Skeletal muscle tissue (tissue), 4 donors: ENCODE measurements around the gene COLGALT1. TPM values are rescaled to one million over a fixed set of nuclear protein-coding genes. Genes with fewer than 3 reads are reported as not detected.
"Not testable (repeated sequence)": the region's sequence is repeated elsewhere in the genome, so short reads cannot be mapped to it uniquely, and the experiment has no call there.

ENCODE experiments used
- H3K27ac ChIP-seq: one replicate; pipeline ENCODE4 v1.7.0; 2013; ENCODE audit warnings: mild to moderate bottlenecking, low read depth, low read length, inconsistent platforms
- H3K27me3 ChIP-seq, 3 donors: one replicate each; pipeline ENCODE4 v1.7.0; 2013; ENCODE audit warnings: low read length in 3 of 3; ENCODE audit not compliant: control insufficient read depth in 3 of 3, insufficient read depth in 3 of 3
- H3K36me3 ChIP-seq, 3 donors: one replicate each; pipeline ENCODE4 v1.7.0; 2013; ENCODE audit warnings: low read length in 3 of 3; ENCODE audit not compliant: control insufficient read depth in 3 of 3, insufficient read depth in 3 of 3
- H3K4me1 ChIP-seq, 3 donors: one replicate each; pipeline ENCODE4 v1.7.0; 2013; ENCODE audit warnings: low read length in 3 of 3, mild to moderate bottlenecking in 3 of 3; ENCODE audit not compliant: control insufficient read depth in 3 of 3, insufficient read depth in 3 of 3
- H3K4me3 ChIP-seq, 3 donors: one replicate each; pipeline ENCODE4 v1.7.0; 2013; ENCODE audit warnings: low read length in 3 of 3
- H3K9ac ChIP-seq, 3 donors: one replicate each; pipeline ENCODE4 v1.7.0; 2013; ENCODE audit warnings: low read length in 3 of 3, mild to moderate bottlenecking in 3 of 3, moderate library complexity in 2 of 3, low read depth in 1 of 3
- H3K9me3 ChIP-seq, 3 donors: one replicate each; pipeline ENCODE4 v1.7.0; 2013; ENCODE audit warnings: low read length in 3 of 3; ENCODE audit not compliant: control insufficient read depth in 3 of 3
- total RNA-seq: library from RNA; depleted of rRNA; stranded (reverse); fragments of >200 nt; gene quantifications from one replicate; pipeline ENCODE4 v1.2.3, GENCODE V29; 2014
- donor health status: Osteomylitis.

Gene COLGALT1
- total RNA-seq = 38.1 TPM

DNA sequence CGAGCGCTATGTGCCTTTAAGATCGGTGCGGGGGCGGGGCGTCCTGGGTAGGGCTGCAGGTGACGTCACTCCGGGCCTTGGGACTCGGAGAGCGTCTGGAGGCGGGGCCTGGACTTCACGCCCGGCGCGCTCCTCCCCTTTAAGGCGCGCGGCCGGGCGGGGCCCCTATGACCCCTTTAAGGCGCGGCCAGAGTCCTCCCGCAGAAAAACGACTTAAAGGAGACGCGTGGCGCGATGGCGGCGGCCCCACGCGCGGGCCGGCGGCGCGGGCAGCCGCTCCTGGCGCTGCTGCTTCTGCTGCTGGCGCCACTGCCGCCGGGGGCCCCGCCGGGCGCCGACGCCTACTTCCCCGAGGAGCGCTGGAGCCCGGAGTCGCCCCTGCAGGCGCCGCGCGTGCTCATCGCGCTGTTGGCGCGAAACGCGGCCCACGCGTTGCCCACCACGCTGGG, at the start of gene COLGALT1:
Gene COLGALT1, plus strand, starts transcription at position 170 of the 449 bp plus-strand sequence. Its CDS starts 65 bp downstream, at position 235.
- H3K36me3 ChIP-seq = peaks cover 12 to 15% (median 14%) of the 10 kb centered on the region in 3 donors
- H3K27me3 ChIP-seq = no peaks in the 10 kb centered on the region
- peak within 1 kb of the TSS; percentile 77 for H3K27ac ChIP-seq
- peaks cover 27 to 34% (median 28%) of the 10 kb centered on the region in 3 donors for H3K4me1 ChIP-seq
- H3K9me3 ChIP-seq = no peaks in the 10 kb centered on the region
- H3K9ac ChIP-seq = peak within 1 kb of the TSS; percentile 84 to 94 (median 89)
- peak within 1 kb of the TSS; percentile 82 to 95 (median 93) for H3K4me3 ChIP-seq

DNA sequence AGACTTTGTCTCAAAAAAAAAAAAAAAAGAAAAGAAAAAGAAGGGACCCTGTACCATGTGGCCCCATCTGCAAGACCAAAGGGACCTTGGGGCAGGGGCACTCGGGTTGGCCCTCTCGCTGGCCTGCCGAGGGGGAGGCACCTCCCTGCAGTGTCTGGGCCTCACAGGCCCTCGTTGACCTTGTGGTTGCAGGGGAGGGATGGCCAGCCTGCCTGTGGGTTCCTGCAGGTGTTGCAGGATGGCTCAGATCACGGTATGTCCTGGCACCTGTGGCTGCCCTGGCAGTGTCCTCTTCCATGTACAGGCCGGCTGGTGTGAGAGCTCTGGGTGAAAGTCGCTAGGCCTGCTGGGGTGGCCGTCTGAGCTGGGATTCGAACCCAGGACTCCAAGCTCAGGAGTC, 48.7 kb upstream of the COLGALT1 start:
- Histone ChIP-seq H3K36me3 (peaks cover 13 to 15% (median 14%) of the 10 kb centered on the region in 3 donors), H3K27me3 (no peaks in the 10 kb centered on the region), H3K9me3 (no peaks in the 10 kb centered on the region), H3K4me3 (no peak overlapping the region), H3K4me1 (peaks cover 12 to 17% (median 14%) of the 10 kb centered on the region in 3 donors), H3K27ac (no peak overlapping the region), H3K9ac (peak overlapping the region in 1 of 3 donors; percentile 8)

DNA sequence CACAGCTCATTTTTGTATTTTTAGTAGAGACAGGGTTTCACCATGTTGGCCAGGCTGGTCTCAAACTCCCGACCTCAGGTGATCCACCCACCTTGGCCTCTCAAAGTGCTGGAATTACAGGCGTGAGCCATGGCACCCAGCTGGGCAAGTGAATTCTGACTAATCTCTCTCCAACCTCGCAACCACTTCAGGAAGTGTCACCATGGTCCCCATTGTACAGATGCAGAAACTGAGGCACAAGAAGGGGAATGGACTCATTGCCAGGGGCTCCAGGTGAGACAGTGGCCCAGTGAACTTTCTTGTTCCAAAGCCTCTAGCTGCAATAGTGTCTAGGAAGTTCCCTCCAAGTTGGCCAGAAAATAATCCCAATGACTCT, 46.9 kb upstream of the COLGALT1 start:
- H3K9ac ChIP-seq, H3K27ac ChIP-seq, H3K27me3 ChIP-seq, H3K9me3 ChIP-seq, H3K4me3 ChIP-seq: not testable (repeated sequence)
- peaks cover 20 to 26% (median 24%) of the 10 kb centered on the region in 3 donors for H3K4me1 ChIP-seq
- H3K36me3 ChIP-seq = peaks cover 13 to 15% (median 14%) of the 10 kb centered on the region in 3 donors

DNA sequence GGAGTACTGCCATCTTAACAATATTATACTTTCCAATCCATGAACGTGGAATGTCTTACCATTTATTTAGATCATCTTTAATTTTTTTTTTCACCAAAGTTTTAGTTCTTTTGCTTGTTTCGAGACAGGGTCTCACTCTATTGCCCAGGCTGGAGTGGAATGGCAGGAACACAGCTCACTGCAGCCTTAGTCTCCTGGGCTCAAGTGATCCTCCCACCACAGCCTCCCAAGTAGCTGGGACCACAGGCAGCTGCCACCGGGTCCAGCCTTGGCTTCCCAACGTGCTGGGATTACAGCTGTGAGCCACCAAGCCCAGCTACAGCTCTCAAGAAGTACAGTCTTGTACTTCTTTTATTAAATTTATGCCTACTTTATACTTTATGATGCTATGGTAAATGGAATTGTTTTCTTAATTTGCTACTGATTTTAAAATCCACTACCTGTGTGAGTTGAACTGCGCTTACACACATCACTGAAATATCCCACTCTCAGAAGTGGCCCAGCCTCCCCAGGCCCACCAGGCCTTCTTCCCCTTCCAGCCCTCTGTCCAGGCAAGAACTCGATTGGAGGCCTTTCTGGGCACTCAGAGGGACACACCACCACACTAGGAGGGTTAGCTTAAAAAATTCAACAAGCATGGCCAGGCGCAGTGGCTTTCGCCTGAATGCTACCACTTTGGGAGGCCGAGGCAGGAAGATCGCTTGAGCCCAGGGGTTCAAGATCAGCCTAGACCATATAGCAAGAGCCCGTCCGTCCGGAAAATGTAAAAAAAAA, 45.0 kb upstream of the COLGALT1 start:
- Histone ChIP-seq H3K4me3 (peak overlapping the region; percentile 88 to 95 (median 92)), H3K27ac (peak overlapping the region; percentile 96), H3K9me3 (no peaks in the 10 kb centered on the region), H3K4me1 (peaks cover 17 to 24% (median 22%) of the 10 kb centered on the region in 3 donors), H3K27me3 (no peaks in the 10 kb centered on the region), H3K9ac (peak overlapping the region; percentile 87 to 99 (median 92)), H3K36me3 (peaks cover 2 to 7% (median 4%) of the 10 kb centered on the region in 3 donors)

DNA sequence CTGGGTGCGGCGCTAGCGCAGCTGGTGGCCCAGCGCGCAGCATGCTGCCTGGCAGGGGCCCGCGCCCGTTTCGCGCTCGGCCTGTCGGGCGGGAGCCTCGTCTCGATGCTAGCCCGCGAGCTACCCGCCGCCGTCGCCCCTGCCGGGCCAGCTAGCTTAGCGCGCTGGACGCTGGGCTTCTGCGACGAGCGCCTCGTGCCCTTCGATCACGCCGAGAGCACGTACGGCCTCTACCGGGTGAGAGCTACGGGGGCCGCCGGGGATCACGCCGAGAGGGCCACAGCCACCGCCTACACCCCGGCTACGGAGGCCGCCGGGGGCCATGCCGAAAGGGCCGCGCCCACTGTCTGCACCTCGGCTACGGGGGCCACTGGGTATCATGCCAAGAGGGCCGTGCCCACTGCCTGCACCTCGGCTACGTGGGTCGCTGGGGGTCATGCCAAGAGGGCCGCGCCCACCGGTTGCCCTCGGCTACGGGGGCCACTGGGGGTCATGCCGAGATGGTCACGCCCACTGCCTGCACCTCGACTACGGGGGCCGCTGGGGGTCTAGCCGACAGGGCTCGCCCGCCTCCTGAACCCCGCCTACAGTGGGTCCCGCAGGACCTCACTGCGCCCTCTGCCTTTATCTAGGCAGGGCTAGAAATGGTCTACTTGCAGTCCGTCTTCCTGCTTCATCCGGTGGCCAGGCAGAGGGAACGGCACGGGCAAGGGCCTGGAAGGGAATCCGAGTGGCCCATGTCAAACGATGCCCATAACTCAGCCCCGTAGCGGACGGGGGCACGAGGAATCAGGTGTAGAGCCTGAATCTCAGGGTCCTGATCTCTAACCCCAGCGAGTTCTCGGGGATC, 43.5 kb upstream of the COLGALT1 start:
- Histone ChIP-seq H3K9ac (peak overlapping the region; percentile 87 to 99 (median 92)), H3K9me3 (no peaks in the 10 kb centered on the region), H3K27ac (peak overlapping the region; percentile 96), H3K36me3 (peaks cover 3 to 7% (median 7%) of the 10 kb centered on the region in 3 donors), H3K4me1 (peaks cover 14 to 24% (median 22%) of the 10 kb centered on the region in 3 donors), H3K27me3 (no peaks in the 10 kb centered on the region), H3K4me3 (peak overlapping the region; percentile 88 to 95 (median 92))

DNA sequence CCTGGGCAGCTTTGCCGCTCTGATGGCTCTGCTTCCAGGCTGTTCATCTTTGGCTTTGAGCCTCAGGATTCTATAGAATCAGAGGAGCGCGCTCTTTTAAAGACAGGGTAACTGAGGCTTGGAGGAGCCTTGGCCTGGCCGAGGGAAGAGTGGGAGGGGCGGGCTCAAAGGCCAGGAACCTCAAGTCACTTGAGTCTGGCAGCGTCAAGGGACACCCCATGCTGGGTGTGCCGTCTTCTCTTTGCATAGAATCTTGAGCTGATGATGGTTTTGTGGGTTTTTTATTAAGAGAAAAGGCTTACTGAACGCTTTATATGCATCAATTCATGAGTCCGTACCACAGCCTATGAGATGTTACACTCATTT, 42.9 kb upstream of the COLGALT1 start:
- Histone ChIP-seq H3K27ac (peak overlapping the region; percentile 96), H3K4me1 (peaks cover 14 to 24% (median 22%) of the 10 kb centered on the region in 3 donors)

DNA sequence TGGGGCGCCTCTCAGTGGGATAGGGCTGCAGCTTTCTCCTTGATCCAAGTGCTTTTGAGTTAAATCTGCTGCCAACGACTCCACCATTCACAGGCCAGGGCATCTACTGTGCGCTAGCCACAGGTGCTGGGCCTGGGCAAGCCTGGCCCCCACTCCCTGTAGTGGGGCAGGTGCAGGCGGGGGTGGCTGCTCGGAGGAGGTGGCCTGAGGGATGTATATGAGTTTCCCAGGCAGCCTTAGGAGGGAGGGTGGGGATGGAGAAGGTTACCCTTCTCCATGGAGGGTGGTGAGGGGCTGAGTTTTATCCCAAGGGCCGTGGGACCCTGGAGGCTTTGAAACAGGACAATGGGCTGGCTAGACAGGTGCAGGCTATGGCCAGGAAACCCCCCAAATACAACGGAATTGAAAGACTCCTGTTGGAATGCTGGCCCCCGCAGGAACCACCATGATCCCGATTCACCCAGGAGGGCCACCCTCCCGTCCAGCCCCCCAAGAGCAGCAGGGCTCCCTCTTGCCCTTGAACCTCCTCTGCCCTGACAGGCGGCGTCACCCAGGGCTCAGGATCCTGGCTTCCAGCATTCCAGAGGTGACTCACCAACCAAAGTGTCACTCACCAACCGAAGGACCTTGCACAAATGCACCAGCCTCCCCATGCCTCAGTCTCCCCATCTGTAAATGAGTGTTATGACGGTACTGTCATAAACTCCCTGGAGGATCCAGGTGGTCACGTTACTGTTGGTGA, 39.9 kb upstream of the COLGALT1 start:
- no peaks in the 10 kb centered on the region for H3K27me3 ChIP-seq
- H3K27ac ChIP-seq = no peak overlapping the region
- no peak overlapping the region for H3K9ac ChIP-seq
- peaks cover 10 to 19% (median 16%) of the 10 kb centered on the region in 3 donors for H3K36me3 ChIP-seq
- no peak overlapping the region for H3K4me3 ChIP-seq
- H3K9me3 ChIP-seq = peaks cover 0 to 5% (median 3%) of the 10 kb centered on the region in 3 donors
- peaks cover 9 to 12% (median 12%) of the 10 kb centered on the region in 3 donors for H3K4me1 ChIP-seq

More for the DNA sequence above, 42.9 kb upstream of the COLGALT1 start:
- peak overlapping the region; percentile 88 to 95 (median 92) for H3K4me3 ChIP-seq
- no peaks in the 10 kb centered on the region for H3K27me3 ChIP-seq
- H3K9me3 ChIP-seq = peaks cover 0 to 3% (median 2%) of the 10 kb centered on the region in 3 donors
- H3K9ac ChIP-seq = peak overlapping the region; percentile 87 to 99 (median 92)
- H3K36me3 ChIP-seq = peaks cover 7 to 13% (median 13%) of the 10 kb centered on the region in 3 donors

DNA sequence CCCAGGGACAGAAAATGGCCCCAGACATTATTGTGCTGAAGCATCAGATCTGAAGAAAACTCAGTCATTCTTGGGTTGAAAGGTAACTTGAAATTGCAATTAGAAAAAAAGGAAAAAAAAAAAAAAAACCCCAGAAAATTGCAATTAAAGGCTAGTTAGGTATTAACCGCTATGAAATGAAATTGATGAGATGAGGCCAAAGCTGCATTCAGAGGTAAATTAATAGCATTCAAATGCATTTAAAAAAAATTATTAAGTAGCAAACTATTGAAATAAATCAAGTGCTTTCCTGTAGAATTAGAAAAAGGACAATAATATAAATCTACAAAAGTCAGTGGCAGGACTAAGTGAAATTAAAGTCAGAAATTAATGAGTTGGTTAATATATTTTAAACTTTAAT, 37.6 kb upstream of the COLGALT1 start:
- Histone ChIP-seq H3K9ac (no peak overlapping the region), H3K9me3 (peaks cover 0 to 5% (median 3%) of the 10 kb centered on the region in 3 donors), H3K4me1 (peaks cover 0 to under 1% (median under 1%) of the 10 kb centered on the region in 3 donors), H3K27me3 (no peaks in the 10 kb centered on the region), H3K27ac (no peak overlapping the region), H3K36me3 (peaks cover 10 to 22% (median 19%) of the 10 kb centered on the region in 3 donors), H3K4me3 (no peak overlapping the region)

DNA sequence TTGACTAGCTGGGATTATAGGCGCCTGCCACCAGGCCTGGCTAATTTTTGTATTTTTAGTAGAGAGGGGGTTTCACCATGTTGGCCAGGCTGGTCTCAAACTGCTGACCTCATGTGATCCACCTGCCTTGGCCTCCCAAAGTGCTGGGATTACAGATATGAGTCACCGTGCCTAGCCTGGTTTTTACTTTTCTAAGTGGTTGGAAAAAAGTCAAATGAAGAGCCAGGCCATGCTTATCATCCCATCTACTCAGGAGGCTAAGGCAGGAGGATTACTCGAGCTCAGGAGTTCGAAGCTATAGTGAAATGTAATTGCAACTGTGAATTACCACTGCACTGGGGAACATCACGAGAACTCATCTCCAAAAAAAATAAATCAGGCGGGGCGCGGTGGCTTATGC, 36.8 kb upstream of the COLGALT1 start:
- not testable (repeated sequence) for H3K9ac ChIP-seq, H3K4me1 ChIP-seq, H3K4me3 ChIP-seq, H3K27me3 ChIP-seq, H3K27ac ChIP-seq, H3K9me3 ChIP-seq
- H3K36me3 ChIP-seq = peaks cover 10 to 22% (median 19%) of the 10 kb centered on the region in 3 donors
